EL (cell line): ENCODE measurements around the gene ERBB2.
"Not testable (repeated sequence)": the region's sequence is repeated elsewhere in the genome, so short reads cannot be mapped to it uniquely, and the experiment has no call there.

Experiments used
- DNase-seq: peaks from one replicate; pipeline ENCODE4 v3.0.0-alpha.2; 2016

The ERBB2 gene

GRCh38 chr17:39679521-39680192 is 20.2 kb upstream of the ERBB2 start:
- DNase-seq = no peak

- no peak for DNase-seq
Measured at GRCh38 chr17:39683295-39683939, 16.4 kb upstream of the ERBB2 start.

DNA sequence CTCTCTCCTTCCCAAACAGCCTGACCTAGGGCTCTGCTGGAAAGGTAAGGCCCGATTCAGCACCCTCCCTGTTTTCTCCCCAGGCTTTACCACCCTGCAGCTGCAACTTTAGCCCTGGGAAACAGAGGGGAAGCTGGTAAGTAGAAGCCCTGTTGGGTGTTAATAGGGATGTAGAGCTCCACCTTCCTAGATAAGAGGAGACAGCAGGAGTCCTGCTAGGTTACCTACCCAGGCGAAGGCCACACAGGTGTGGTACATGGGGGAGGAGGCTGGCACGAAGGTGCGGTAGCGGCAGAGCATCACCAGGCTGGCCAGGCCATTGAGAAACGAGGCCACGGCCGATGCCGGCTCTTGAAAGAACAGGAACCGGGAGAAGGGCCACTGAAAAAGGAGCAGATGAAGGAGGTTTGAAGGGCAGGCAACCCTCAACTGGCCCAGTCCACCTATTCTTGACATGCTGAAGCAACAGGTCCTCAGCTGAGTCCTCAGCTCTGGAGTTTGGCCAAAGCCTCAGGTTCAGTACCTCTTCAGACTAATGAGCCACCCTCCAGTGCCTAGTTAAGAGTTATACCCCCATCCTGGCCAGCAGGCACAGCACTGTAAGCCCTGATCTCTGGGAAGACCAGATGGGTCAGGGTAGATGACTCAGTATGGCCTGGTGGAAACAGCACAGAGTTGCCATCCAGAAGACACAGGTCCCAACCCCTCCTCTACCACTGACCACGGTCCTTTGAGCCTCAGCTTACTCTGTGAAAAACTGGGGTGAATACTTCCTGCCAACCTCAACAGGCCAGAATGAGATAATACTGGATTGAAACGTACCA is 15.3 kb upstream of the ERBB2 start:
- DNase-seq = no peak

- no peak for DNase-seq
Measured at GRCh38 chr17:39687101-39687545, 12.7 kb upstream of the ERBB2 start.

GRCh38 chr17:39687546-39688474 is 12.1 kb upstream of the ERBB2 start, which contains the start of gene PGAP3:
TSS of gene PGAP3 (minus strand) at chr17:39688057. CDS start at chr17:39688014, 43 bp downstream.
- DNase-seq = peak; percentile 95

- peak; percentile 34 for DNase-seq
Measured at GRCh38 chr17:39688475-39688835, 11.4 kb upstream of the ERBB2 start.

GRCh38 chr17:39688945-39689344 is 10.9 kb upstream of the ERBB2 start:
- no peak for DNase-seq

GRCh38 chr17:39694593-39694992 is 5.3 kb upstream of the ERBB2 start:
- no peak for DNase-seq

DNA sequence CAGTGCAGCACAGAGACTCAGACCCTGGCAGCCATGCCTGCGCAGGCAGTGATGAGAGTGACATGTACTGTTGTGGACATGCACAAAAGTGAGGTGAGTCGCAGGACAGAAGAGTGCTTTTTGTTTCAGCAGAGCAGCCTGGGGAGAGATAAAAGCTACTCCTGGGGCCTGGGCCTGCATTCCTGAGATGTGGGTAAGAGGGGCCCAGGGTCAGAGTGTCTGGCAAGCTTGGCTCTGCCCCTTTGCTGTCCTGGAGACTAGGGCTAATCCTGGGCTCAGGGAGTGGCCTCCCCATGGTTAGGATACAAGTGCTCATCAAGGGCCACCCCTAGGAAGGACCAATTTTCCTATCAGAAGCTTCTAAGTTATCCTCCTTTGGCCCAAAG is 4.8 kb upstream of the ERBB2 start:
- no peak for DNase-seq

DNA sequence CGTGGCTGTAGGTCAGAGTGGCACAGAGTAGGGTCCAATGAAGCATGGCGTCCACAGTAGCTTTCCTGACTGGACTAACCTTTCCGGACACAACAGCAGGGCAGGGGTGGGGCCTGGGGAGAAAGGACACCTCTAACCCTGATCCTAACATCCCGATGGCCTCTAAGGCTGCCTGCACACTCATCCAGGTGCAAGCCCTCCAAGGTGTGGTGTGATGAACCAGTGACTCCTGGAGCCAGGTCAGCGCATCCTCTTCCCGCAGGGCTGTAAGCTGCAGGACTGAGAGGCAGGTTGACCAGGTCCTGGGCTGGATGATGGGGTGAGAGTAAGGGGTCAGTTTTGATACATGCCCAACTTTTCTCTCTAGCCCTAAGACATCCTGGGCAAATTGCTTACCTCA is 3.1 kb upstream of the ERBB2 start:
- DNase-seq = no peak

DNA sequence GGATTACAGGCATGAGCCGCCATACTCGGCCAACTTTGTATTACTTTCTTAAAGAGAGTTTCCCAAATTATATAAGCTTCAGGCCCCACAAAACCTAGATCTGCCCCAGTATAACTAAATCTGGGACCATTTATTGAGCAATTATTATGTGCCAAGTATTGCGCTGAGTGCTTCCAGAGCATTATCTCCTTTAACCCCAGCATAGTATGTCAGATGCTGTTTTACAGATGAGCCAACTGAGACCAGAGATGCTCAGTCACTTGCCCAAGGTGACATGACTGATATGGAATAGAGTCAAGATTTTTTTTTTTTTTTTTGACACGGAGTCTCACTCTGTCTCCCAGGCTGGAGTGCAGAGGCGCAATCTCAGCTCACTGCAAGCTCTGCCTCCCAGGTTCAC is 1.9 kb upstream of the ERBB2 start:
- no peak for DNase-seq

DNA sequence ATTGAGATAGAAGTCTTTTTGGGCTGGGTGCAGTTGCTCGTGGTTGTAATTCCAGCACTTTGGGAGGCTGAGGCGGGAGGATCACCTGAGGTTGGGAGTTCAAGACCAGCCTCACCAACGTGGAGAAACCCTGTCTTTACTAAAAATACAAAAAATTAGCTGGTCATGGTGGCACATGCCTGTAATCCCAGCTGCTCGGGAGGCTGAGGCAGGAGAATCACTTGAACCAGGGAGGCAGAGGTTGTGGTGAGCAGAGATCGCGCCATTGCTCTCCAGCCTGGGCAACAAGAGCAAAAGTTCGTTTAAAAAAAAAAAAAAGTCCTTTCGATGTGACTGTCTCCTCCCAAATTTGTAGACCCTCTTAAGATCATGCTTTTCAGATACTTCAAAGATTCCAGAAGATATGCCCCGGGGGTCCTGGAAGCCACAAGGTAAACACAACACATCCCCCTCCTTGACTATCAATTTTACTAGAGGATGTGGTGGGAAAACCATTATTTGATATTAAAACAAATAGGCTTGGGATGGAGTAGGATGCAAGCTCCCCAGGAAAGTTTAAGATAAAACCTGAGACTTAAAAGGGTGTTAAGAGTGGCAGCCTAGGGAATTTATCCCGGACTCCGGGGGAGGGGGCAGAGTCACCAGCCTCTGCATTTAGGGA is 577 bp upstream of the ERBB2 start:
- DNase-seq = not testable (repeated sequence)

GRCh38 chr17:39700148-39700987 is 504 bp downstream of the ERBB2 start:
- DNase-seq = peak; percentile 29

DNA sequence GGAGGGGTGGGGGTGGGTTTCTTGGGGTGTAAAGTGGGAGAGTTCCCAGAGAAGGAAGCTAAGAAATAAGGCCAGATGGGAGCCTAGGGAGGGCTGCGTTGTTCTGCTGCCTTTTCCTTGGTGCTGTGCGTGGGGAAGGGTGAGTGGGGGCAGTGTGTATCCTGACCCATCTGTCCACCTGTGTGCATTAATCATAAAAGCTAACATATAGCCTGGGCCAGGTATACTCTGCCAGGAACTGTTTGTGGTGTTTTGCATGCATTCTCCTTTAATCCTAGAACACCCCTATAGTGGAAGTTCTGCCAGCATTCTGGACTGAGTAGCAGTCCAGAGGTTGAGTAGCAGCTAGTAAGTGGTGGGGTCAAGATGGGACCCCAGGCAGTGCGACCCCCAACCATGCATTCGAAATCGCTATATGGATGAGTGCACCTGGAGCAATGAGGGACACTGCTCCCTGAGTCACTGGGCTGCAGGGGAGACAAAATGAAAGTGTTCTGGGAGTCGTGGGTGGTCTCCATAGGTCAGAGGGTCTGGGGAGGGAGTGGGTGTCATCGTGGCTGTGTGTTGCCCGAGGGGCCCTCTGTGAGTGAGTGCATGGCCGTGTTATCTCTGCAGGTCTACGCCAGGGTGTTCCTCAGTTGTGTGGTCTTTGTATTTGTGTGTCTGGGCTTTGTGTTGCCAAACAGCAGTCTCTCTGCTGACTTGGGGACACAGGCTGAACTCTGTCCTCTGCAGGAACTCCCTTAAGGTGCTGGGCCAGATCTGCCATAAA is 1.3 kb downstream of the ERBB2 start:
- no peak for DNase-seq

GRCh38 chr17:39701784-39702422 is 2.0 kb downstream of the ERBB2 start:
- DNase-seq = no peak

GRCh38 chr17:39702901-39703893 is 3.3 kb downstream of the ERBB2 start:
- no peak for DNase-seq

- no peak for DNase-seq
Measured at GRCh38 chr17:39703913-39704312, 4.0 kb downstream of the ERBB2 start.

GRCh38 chr17:39704821-39705551 is 5.1 kb downstream of the ERBB2 start:
- DNase-seq = peak; percentile 20
